Liver (tissue), 9 donors: ENCODE data around the gene TARBP1. TPM values are rescaled to one million over a fixed set of nuclear protein-coding genes. Genes with fewer than 3 reads are reported as not detected.

ENCODE experiments used
- DNase-seq: peaks from one replicate; pipeline ENCODE4 v3.0.0-alpha.2; 2017; ENCODE audit warnings: low spot score
- H3K27ac ChIP-seq, 2 donors: one replicate each; pipeline ENCODE4 v1.7.0; 2013; ENCODE audit warnings: inconsistent platforms in 2 of 2, low read length in 2 of 2, control low read depth in 1 of 2, low read depth in 1 of 2, mild to moderate bottlenecking in 1 of 2
- H3K27me3 ChIP-seq, 4 donors: one replicate each; pipeline versions ENCODE4 v1.6.1 to v1.7.0; 2013; ENCODE audit warnings: low read length in 3 of 4, inconsistent platforms in 1 of 4, mild to moderate bottlenecking in 1 of 4, moderate library complexity in 1 of 4; ENCODE audit not compliant: control insufficient read depth in 4 of 4, insufficient read depth in 4 of 4
- H3K36me3 ChIP-seq, 4 donors: one replicate each; pipeline versions ENCODE4 v1.6.1 to v1.7.0; 2013; ENCODE audit warnings: low read length in 3 of 4, mild to moderate bottlenecking in 3 of 4, low read depth in 1 of 4, moderate library complexity in 1 of 4; ENCODE audit not compliant: control insufficient read depth in 4 of 4, insufficient read depth in 3 of 4
- H3K4me1 ChIP-seq, 4 donors: one replicate each; pipeline versions ENCODE4 v1.6.1 to v1.7.0; 2013; ENCODE audit warnings: low read length in 3 of 4, mild to moderate bottlenecking in 3 of 4, moderate library complexity in 1 of 4; ENCODE audit not compliant: control insufficient read depth in 4 of 4, insufficient read depth in 4 of 4
- H3K4me3 ChIP-seq, 3 donors: one replicate each; pipeline versions ENCODE4 v1.6.1 to v1.7.0; 2013; ENCODE audit warnings: low read length in 3 of 3, control low read depth in 1 of 3, low read depth in 1 of 3, mild to moderate bottlenecking in 1 of 3
- H3K9ac ChIP-seq, 2 donors: one replicate each; pipeline ENCODE4 v1.7.0; 2013; ENCODE audit warnings: low read length in 2 of 2, mild to moderate bottlenecking in 2 of 2, moderate library complexity in 2 of 2, control low read depth in 1 of 2, low read depth in 1 of 2
- H3K9me3 ChIP-seq, 4 donors: one replicate each; pipeline versions ENCODE4 v1.6.1 to v1.7.0; 2013; ENCODE audit warnings: low read length in 3 of 4; ENCODE audit not compliant: control insufficient read depth in 4 of 4
- EGR1 ChIP-seq, 2 donors: IDR thresholded peaks; 2 replicates each; pipeline ENCODE4 v1.6.1; 2016 to 2018; ENCODE audit warnings: antibody characterized with exemption in 2 of 2, low read depth in 2 of 2
- FOXA1 ChIP-seq: IDR thresholded peaks from 2 replicates; pipeline ENCODE4 v1.6.1; 2016; ENCODE audit warnings: antibody characterized with exemption
- FOXA2 ChIP-seq: IDR thresholded peaks from 2 replicates; pipeline ENCODE4 v1.6.1; 2016; ENCODE audit warnings: antibody characterized with exemption
- GABPA ChIP-seq, 2 donors: IDR thresholded peaks in 1 of 2; conservative IDR thresholded peaks in 1 of 2; 2 replicates each; pipeline ENCODE4 v1.6.1; 2016; ENCODE audit warnings: antibody characterized with exemption in 2 of 2, mild to moderate bottlenecking in 1 of 2, moderate library complexity in 1 of 2
- HNF4A ChIP-seq, 2 donors: conservative IDR thresholded peaks; 2 replicates each; pipeline ENCODE4 v1.6.1; 2016; ENCODE audit warnings: antibody characterized with exemption in 2 of 2, mild to moderate bottlenecking in 2 of 2
- HNF4G ChIP-seq: IDR thresholded peaks from 2 replicates; pipeline ENCODE4 v1.6.1; 2016; ENCODE audit warnings: antibody characterized with exemption
- JUND ChIP-seq, 2 donors: IDR thresholded peaks; 2 replicates each; pipeline ENCODE4 v1.6.1; 2016; ENCODE audit warnings: antibody characterized with exemption in 2 of 2
- NR2F2 ChIP-seq: IDR thresholded peaks from 2 replicates; pipeline ENCODE4 v1.6.1; 2016; ENCODE audit warnings: antibody characterized with exemption
- RAD21 ChIP-seq, 2 donors: IDR thresholded peaks; 2 replicates each; pipeline ENCODE4 v1.6.1; 2016; ENCODE audit warnings: antibody characterized with exemption in 2 of 2, mild to moderate bottlenecking in 2 of 2
- REST ChIP-seq: IDR thresholded peaks from 2 replicates; pipeline ENCODE4 v1.6.1; 2016; ENCODE audit warnings: antibody characterized with exemption, mild to moderate bottlenecking
- RXRA ChIP-seq, 2 donors: IDR thresholded peaks; 2 replicates each; pipeline ENCODE4 v1.6.1; 2017 to 2018; ENCODE audit warnings: antibody characterized with exemption in 2 of 2, mild to moderate bottlenecking in 1 of 2
- SP1 ChIP-seq: IDR thresholded peaks from 2 replicates; pipeline ENCODE4 v1.6.1; 2018; ENCODE audit warnings: antibody characterized with exemption, mild to moderate bottlenecking
- TAF1 ChIP-seq: conservative IDR thresholded peaks from 2 replicates; pipeline ENCODE4 v1.6.1; 2016; ENCODE audit warnings: antibody characterized with exemption, mild to moderate bottlenecking
- ZBTB33 ChIP-seq: IDR thresholded peaks from 2 replicates; pipeline ENCODE4 v1.6.1; 2016; ENCODE audit warnings: antibody characterized with exemption
- WGBS: extraction: QIAGEN DNeasy Blood & Tissue Kit; methylation state at CpG from one replicate; pipeline ENCODE4 v1.1.7; 2013; 5-methylcytosine and 5-hydroxymethylcytosine counted together
- polyA plus RNA-seq, 2 donors: library from polyadenylated mRNA; stranded (reverse) in 1 of 2; unstranded in 1 of 2; fragments of 200-250 nt in 1 of 2; fragments of >200 nt in 1 of 2; fragmentation: Nextera tagmentation in 1 of 2; extraction: Ambion mirVana in 1 of 2; gene quantifications; one replicate each; pipeline versions ENCODE4 v1.2.1 to v1.2.3, GENCODE V29; 2013 to 2015
- total RNA-seq, 2 donors: library from RNA; depleted of rRNA; stranded (reverse); fragments of >200 nt; gene quantifications; one replicate each; pipeline ENCODE4 v1.2.3, GENCODE V29; 2014
- TF ChIP-seq, protein P1 (sequence below): IDR thresholded peaks from 2 replicates; pipeline ENCODE4 v1.6.1; 2016; ENCODE audit warnings: antibody characterized with exemption
- donor health status: healthy.
- donor health status: healthy.
- donor health status: healthy.
- donor health status: healthy.
- donor health status: healthy.

Gene TARBP1
- total and polyA plus RNA-seq, 4 donors = 4.1 to 17.6 (median 9.1) TPM

DNA sequence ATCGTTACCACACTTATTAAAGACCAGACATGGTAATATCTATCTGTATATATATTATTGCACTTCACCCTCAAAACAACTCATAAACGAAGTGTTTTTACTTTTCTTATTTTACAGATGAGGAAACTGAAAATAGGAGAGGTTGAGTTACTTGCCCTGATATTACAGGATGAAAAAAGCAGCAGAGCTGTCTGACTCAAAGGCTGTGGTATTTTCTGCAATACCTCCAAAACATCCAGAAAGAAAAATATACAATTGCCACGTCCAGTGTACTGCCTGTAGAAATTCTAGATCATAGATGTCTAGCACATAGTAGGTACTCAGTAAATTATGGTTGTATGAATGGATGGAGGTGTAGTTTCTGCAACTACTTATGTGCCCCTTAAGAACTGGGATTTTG is 5.2 kb upstream of the TARBP1 start (continued):
- TF ChIP-seq NR2F2 = no peak
- no peak for TF ChIP-seq REST
- TF ChIP-seq JUND (IDR thresholded peaks at IDR 0.05) = no peak
- no peak for TF ChIP-seq SP1
- TF ChIP-seq RXRA (IDR thresholded peaks at IDR 0.05) = no peak

DNA sequence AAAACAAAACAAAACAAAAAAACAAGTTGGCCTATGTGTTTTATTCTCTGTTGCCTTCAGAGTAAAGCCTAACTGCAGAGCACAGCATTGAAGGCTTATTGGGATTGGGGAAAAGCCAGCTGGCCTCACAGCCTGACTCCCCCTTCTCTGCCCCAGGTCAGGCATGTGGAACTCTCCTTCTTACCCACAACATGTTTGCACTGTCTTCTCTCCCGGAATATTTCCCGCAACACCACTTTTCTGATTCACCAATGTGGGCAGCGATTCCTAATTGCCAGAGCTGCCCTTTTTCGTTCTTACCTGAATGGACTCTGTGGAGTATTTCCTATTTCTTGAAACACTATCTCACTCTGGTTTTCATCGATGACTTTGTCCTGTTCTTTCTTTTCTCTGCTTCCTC is 2.8 kb upstream of the TARBP1 start:
- Histone ChIP-seq H3K9me3 (no peaks in the 10 kb centered on the region), H3K4me3 (no peak overlapping the region), H3K27me3 (no peaks in the 10 kb centered on the region), H3K4me1 (peaks cover 0 to 12% (median 8%) of the 10 kb centered on the region in 4 donors), H3K27ac (no peak overlapping the region), H3K9ac (no peak overlapping the region), H3K36me3 (no peaks in the 10 kb centered on the region)
- WGBS = 89% methylated on average over 5 of the region's 5 CpGs
- no peak for TF ChIP-seq JUND (IDR thresholded peaks at IDR 0.05)
- TF ChIP-seq, protein P1, sequence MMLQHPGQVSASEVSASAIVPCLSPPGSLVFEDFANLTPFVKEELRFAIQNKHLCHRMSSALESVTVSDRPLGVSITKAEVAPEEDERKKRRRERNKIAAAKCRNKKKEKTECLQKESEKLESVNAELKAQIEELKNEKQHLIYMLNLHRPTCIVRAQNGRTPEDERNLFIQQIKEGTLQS = no peak
- TF ChIP-seq FOXA2 = no peak
- no peak for TF ChIP-seq HNF4G
- TF ChIP-seq RAD21 (IDR thresholded peaks at IDR 0.05) = no peak
- TF ChIP-seq EGR1 (IDR thresholded peaks at IDR 0.05; ENCODE audit: low read depth in 2 of 2) = no peak
- no peak for DNase-seq

DNA sequence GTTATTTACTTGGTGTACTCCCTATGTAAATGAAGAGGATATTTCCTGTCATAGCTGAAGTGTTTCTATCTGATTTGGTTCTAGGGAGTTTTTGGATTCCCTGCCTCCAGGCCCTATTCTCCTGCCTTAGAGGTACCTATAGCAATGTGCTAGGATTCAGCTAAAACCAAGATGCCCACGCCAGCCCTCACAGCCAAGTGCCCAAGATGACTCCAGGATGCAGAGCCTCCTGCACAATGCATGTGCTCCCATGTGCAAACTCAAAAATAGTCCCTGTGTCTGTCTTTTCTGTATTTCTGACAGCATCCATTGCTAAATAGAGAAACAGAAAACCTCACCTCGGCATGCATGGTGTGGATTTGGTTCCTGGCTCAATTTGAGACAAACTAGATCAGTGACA is 887 bp upstream of the TARBP1 start:
- H3K9ac ChIP-seq = no peak overlapping the region
- TF ChIP-seq GABPA (IDR thresholded peaks at IDR 0.05 in 1 of 2, conservative IDR thresholded peaks at IDR 0.05 in 1 of 2) (no peak), FOXA2 (no peak), REST (no peak), HNF4A (conservative IDR thresholded peaks at IDR 0.05) (no peak), HNF4G (no peak), FOXA1 (no peak), ZBTB33 (no peak), RAD21 (IDR thresholded peaks at IDR 0.05) (no peak), SP1 (no peak), JUND (IDR thresholded peaks at IDR 0.05) (no peak), TAF1 (no peak), EGR1 (IDR thresholded peaks at IDR 0.05; ENCODE audit: low read depth in 2 of 2) (no peak)
- TF ChIP-seq, protein P1 = no peak
- H3K4me3 ChIP-seq = no peak overlapping the region
- no peaks in the 10 kb centered on the region for H3K9me3 ChIP-seq
- DNase-seq = no peak
- H3K4me1 ChIP-seq = peaks cover 0 to 12% (median 8%) of the 10 kb centered on the region in 4 donors
- WGBS = 85% methylated on average over 2 of the region's 2 CpGs
- no peaks in the 10 kb centered on the region for H3K27me3 ChIP-seq
- H3K36me3 ChIP-seq = no peaks in the 10 kb centered on the region
- H3K27ac ChIP-seq = no peak overlapping the region
